ENCODE measurements around the gene WDR74. TPM values are rescaled to one million over a fixed set of nuclear protein-coding genes. Genes with fewer than 3 reads are reported as not detected.

The WDR74 gene
- total RNA-seq, 1 experiment from 2014 or later = 145 TPM

DNA sequence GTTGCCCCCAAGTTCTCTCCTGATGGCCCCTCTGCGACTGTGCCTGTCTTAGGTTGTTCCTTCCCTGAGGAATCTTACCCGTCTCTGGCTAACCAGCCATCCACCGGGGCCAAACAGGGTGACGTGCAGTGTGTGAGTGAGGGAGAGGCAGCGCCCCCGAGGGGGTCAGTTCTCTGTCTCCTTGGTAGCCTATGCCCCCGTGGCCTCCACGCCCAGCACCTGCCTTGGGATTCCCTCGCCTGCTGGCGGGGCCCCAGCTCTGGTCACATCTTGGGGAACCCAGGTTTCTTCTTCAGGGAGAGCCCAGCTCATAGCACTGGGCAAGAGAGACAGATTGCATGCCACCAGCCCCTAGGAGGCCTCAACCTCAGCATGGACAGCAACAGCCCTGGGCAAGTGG, 39.9 kb downstream of the WDR74 start:
- no peak for DNase-seq (ENCODE audit: low read depth)

DNA sequence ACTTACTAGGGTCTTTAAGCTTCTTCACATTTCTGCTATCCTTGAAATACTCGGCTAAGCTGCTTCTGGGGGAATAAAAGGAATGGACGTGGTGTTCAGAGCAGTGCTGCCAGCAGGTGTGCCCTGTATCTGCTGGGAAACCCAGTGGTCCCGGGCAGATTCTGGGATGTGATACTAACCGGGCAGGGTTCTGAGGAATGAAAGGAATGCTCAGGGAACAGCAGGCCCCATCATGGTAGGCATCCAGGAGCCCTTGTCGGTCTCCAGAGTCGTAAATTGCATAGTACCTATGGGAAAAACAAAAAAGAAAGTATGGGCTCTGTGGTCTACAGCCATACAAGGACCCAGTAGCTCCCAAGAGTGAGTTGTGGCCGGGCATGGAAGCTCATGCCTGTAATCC, 43.1 kb downstream of the WDR74 start:
- no peak for DNase-seq (ENCODE audit: low read depth)

- DNase-seq (ENCODE audit: low read depth) = no peak
Measured at GRCh38 chr11:62794201-62794775, 45.1 kb downstream of the WDR74 start.

- no peak for DNase-seq (ENCODE audit: low read depth)
Measured at GRCh38 chr11:62792202-62792575, 47.2 kb downstream of the WDR74 start.

- DNase-seq (ENCODE audit: low read depth) = peak; percentile 82
Measured at GRCh38 chr11:62791501-62792201, 47.7 kb downstream of the WDR74 start, which contains the start of gene TMEM223. Gene TMEM223, minus strand, starts transcription at chr11:62792006. Its CDS starts 12 bp downstream, at chr11:62791994.

- DNase-seq (ENCODE audit: low read depth) = no peak
Measured at GRCh38 chr11:62789576-62789975, 49.8 kb downstream of the WDR74 start.

DNA sequence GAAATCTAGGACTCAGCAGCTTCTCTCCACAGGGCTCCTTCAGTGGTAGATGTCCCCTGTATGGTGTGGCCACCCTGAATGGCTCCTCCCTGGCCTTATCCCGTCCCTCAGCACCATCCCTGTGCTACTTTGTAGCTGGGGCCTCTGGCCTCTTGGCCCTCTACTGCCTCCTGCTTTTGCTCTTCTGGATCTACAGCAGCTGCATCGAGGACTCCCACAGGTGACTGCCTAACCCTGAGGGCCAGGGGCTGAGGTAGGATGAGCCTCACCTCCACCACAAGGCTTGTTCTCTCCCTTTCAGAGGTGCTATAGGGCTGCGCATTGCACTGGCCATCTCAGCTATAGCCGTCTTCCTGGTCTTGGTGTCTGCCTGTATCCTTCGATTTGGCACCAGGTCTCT, 50.4 kb downstream of the WDR74 start:
- no peak for DNase-seq (ENCODE audit: low read depth)

DNA sequence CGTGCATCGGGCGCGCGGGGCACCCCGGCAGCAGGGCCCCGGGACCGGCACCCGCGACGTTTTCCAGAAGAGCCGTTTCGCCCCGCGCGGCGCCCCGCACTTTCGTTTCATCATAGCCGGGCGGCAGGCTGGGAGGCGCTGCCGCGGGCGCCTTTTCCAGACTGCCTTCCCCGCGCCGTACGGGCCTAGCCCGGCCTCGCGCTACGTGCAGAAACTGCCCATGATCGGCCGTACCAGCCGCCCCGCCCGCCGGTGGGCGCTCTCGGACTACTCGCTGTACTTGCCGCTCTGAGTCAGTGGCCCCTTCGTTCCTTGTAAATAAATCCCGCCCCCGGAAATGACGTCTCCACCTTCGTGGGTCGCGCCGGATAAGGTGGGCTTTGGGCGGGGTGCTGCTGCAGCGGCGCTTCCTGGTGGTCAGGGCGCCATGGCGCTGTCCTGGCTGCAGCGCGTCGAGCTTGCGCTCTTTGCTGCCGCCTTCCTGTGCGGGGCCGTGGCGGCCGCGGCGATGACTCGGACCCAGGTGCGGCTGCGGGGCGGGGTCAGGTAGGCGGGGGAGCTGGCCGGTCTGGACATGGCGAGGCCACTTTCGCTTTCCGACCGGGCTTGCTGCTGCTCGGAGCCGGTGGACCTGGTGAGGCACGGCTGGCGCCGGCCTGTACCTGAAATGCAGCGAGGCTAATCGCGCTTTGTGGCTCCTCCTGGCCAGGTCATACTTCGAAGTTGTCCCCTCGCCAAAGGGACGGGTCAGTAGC, 52.2 kb downstream of the WDR74 start, which contains the start of gene TMEM179B:
TMEM179B (plus strand) TSS at position 398 of the 755 bp plus-strand sequence; CDS start at position 428, 30 bp downstream.
- peak; percentile 98 for DNase-seq (ENCODE audit: low read depth)

- peak; percentile 82 for DNase-seq (ENCODE audit: low read depth)
Measured at GRCh38 chr11:62786318-62787004, 52.9 kb downstream of the WDR74 start.

Small RNA genes lying within 50 kb of the gene (small RNA-seq; reads per million reads assigned to genes)
- gene MIR6514 (not detected), gene RF00099 (not detected), gene RNU6-118P (not detected), gene SNORD22 (not detected), gene SNORD26 (not detected), gene SNORD27 (not detected), gene SNORD28 (not detected), gene SNORD30 (6,003 reads per million, percentile 99 among the genes with 10 or more reads in this experiment)

Other genes with a start within 250 kb of the WDR74 start
- 19.6 and 21.0 TPM in 2 replicates for gene TUT1, start 248.1 kb downstream of the WDR74 start, total RNA-seq (2014; rRNA removed; shearing (Covaris generic))
- 179 and 193 TPM in 2 replicates for gene MTA2, start 237.7 kb downstream of the WDR74 start, total RNA-seq (2014; rRNA removed; shearing (Covaris generic))
- 27.5 and 28.7 TPM in 2 replicates for gene EML3, start 226.8 kb downstream of the WDR74 start, total RNA-seq (2014; rRNA removed; shearing (Covaris generic))
- 3.3 and 7.7 TPM in 2 replicates for gene ROM1, start 226.3 kb downstream of the WDR74 start, total RNA-seq (2014; rRNA removed; shearing (Covaris generic))
- 63.8 and 67.2 TPM in 2 replicates for gene B3GAT3, start 217.6 kb downstream of the WDR74 start, total RNA-seq (2014; rRNA removed; shearing (Covaris generic))
- 191 and 221 TPM in 2 replicates for gene GANAB, start 193.0 kb downstream of the WDR74 start, total RNA-seq (2014; rRNA removed; shearing (Covaris generic))
- 33.8 and 41.9 TPM in 2 replicates for gene INTS5, start 186.3 kb downstream of the WDR74 start, total RNA-seq (2014; rRNA removed; shearing (Covaris generic))
- 239 and 266 TPM in 2 replicates for gene C11orf98, start 174.4 kb downstream of the WDR74 start, total RNA-seq (2014; rRNA removed; shearing (Covaris generic))
- 31.0 and 33.5 TPM in 2 replicates for gene CSKMT, start 174.3 kb downstream of the WDR74 start, total RNA-seq (2014; rRNA removed; shearing (Covaris generic))
- 28.6 and 38.0 TPM in 2 replicates for gene UQCC3, start 167.9 kb downstream of the WDR74 start, total RNA-seq (2014; rRNA removed; shearing (Covaris generic))
- gene LBHD1, start 167.3 kb downstream of the WDR74 start, total RNA-seq (2014; rRNA removed; shearing (Covaris generic)) = 4.8 and 6.6 TPM in 2 replicates
- 128 and 144 TPM in 2 replicates for gene UBXN1, start 160.5 kb downstream of the WDR74 start, total RNA-seq (2014; rRNA removed; shearing (Covaris generic))
- gene LRRN4CL, start 150.1 kb downstream of the WDR74 start, total RNA-seq (2014; rRNA removed; shearing (Covaris generic)) = 0.13 and 0.20 TPM in 2 replicates
- gene BSCL2, start 132.2 kb downstream of the WDR74 start, total RNA-seq (2014; rRNA removed; shearing (Covaris generic)) = 18.8 and 19.2 TPM in 2 replicates
- gene GNG3, start 131.9 kb downstream of the WDR74 start, total RNA-seq (2014; rRNA removed; shearing (Covaris generic)) = not detected in 2 replicates
- gene HNRNPUL2, start 112.1 kb downstream of the WDR74 start, total RNA-seq (2014; rRNA removed; shearing (Covaris generic)) = 4.1 and 9.3 TPM in 2 replicates
- gene TTC9C, start 111.1 kb downstream of the WDR74 start, total RNA-seq (2014; rRNA removed; shearing (Covaris generic)) = 55.6 and 67.9 TPM in 2 replicates
- gene ZBTB3, start 85.4 kb downstream of the WDR74 start, total RNA-seq (2014; rRNA removed; shearing (Covaris generic)) = 9.2 and 9.8 TPM in 2 replicates
- 92.6 and 143 TPM in 2 replicates for gene POLR2G, start 78.0 kb downstream of the WDR74 start, total RNA-seq (2014; rRNA removed; shearing (Covaris generic))
- gene TAF6L, start 68.2 kb downstream of the WDR74 start, total RNA-seq (2014; rRNA removed; shearing (Covaris generic)) = 27.0 and 29.2 TPM in 2 replicates
- gene TMEM179B, start 52.2 kb downstream of the WDR74 start, total RNA-seq (2014; rRNA removed; shearing (Covaris generic)) = 112 and 181 TPM in 2 replicates
- gene TMEM223, start 47.6 kb downstream of the WDR74 start, total RNA-seq (2014; rRNA removed; shearing (Covaris generic)) = 46.4 and 47.4 TPM in 2 replicates
- 27.4 and 46.3 TPM in 2 replicates for gene NXF1, start 34.1 kb downstream of the WDR74 start, total RNA-seq (2014; rRNA removed; shearing (Covaris generic))
- 32.8 and 34.0 TPM in 2 replicates for gene STX5, start 7.5 kb downstream of the WDR74 start, total RNA-seq (2014; rRNA removed; shearing (Covaris generic))
- 0.66 TPM in 1 of 2 replicates, not detected in the other for gene TEX54, start 6.7 kb downstream of the WDR74 start, total RNA-seq (2014; rRNA removed; shearing (Covaris generic))
- 275 and 289 TPM in 2 replicates for gene SLC3A2, start 41.3 kb upstream of the WDR74 start, total RNA-seq (2014; rRNA removed; shearing (Covaris generic))
- not detected in 2 replicates for gene CHRM1, start 81.8 kb upstream of the WDR74 start, total RNA-seq (2014; rRNA removed; shearing (Covaris generic))
- not detected in 2 replicates for gene SLC22A6, start 145.4 kb upstream of the WDR74 start, total RNA-seq (2014; rRNA removed; shearing (Covaris generic))
- gene SLC22A8, start 176.3 kb upstream of the WDR74 start, total RNA-seq (2014; rRNA removed; shearing (Covaris generic)) = not detected in 2 replicates

Data from HT1080 (cell line).